PC-9 (cell line): ENCODE measurements around the gene LRRIQ3. TPM values are rescaled to one million over a fixed set of nuclear protein-coding genes. Genes with fewer than 3 reads are reported as not detected.
"Not testable (repeated sequence)": the region's sequence is repeated elsewhere in the genome, so short reads cannot be mapped to it uniquely, and the experiment has no call there.

Experiments
- BruUV-seq: library from RNA; stranded (reverse); fragments of 400-500 nt; replicated peaks from 2 replicates; lab custom pipeline; 2021; lab: Mats Ljungman, UMichigan
- CTCF ChIA-PET: fragments of 300-600 bp; sonication (Branson Sonifier 250); formaldehyde crosslinking; loops from one replicate; lab custom pipeline; 2022; ENCODE audit warnings: antibody characterized with exemption; lab: Charles Lee
- POLR2A ChIA-PET: fragments of 300-600 bp; sonication (Branson Sonifier 250); formaldehyde crosslinking; loops from one replicate; lab custom pipeline; 2022; ENCODE audit warnings: antibody characterized with exemption; ENCODE audit not compliant: unreplicated experiment; lab: Charles Lee
- DNase-seq, 2 experiments: peaks; one replicate each; pipeline versions ENCODE4 v3.0.0 to v3.0.0-alpha.2; 2015 to 2022; ENCODE audit warnings: mixed read lengths in 1 of 2
- H2AFZ ChIP-seq: fragments of 200-600 bp; sonication (generic); 2 replicates; pipeline ENCODE4 v1.8.1; 2017; ENCODE audit warnings: antibody characterized with exemption
- H3F3A ChIP-seq: fragments of 200-600 bp; sonication (generic); 2 replicates; pipeline ENCODE4 v1.8.1; 2017; ENCODE audit warnings: antibody characterized with exemption, mild to moderate bottlenecking, low read depth; ENCODE audit not compliant: insufficient read depth
- H3K27ac ChIP-seq: fragments of 200-600 bp; sonication (generic); 2 replicates; pipeline ENCODE4 v1.6.1; 2016; ENCODE audit warnings: mixed run types
- H3K27me3 ChIP-seq: fragments of 200-600 bp; sonication (generic); 2 replicates; pipeline ENCODE4 v1.6.1; 2016; ENCODE audit warnings: low read depth, mixed run types; ENCODE audit not compliant: insufficient read depth
- H3K36me3 ChIP-seq: fragments of 200-600 bp; sonication (generic); 2 replicates; pipeline ENCODE4 v1.6.1; 2016; ENCODE audit warnings: low read depth, mixed run types
- H3K4me1 ChIP-seq: fragments of 200-600 bp; sonication (generic); replicated peaks from 2 replicates; pipeline ENCODE4 v1.6.1; 2016; ENCODE audit warnings: mixed run types; ENCODE audit not compliant: insufficient read depth
- H3K4me2 ChIP-seq: fragments of 200-600 bp; sonication (generic); 2 replicates; pipeline ENCODE4 v1.6.1; 2017; ENCODE audit warnings: mixed run types
- H3K4me3 ChIP-seq: fragments of 200-600 bp; sonication (generic); 2 replicates; pipeline ENCODE4 v1.6.1; 2016; ENCODE audit warnings: mixed run types
- H3K79me2 ChIP-seq: fragments of 200-600 bp; sonication (generic); 2 replicates; pipeline ENCODE4 v1.6.1; 2017; ENCODE audit warnings: low read depth, mixed run types
- H3K9me2 ChIP-seq: fragments of 200-600 bp; sonication (generic); 2 replicates; pipeline ENCODE4 v1.8.1; 2017; ENCODE audit warnings: mild to moderate bottlenecking; ENCODE audit not compliant: insufficient read depth
- H3K9me3 ChIP-seq: fragments of 200-600 bp; sonication (generic); 2 replicates; pipeline ENCODE4 v1.8.1; 2016; ENCODE audit warnings: low read depth; ENCODE audit not compliant: insufficient read depth
- H4K20me1 ChIP-seq: fragments of 200-600 bp; sonication (generic); 2 replicates; pipeline ENCODE4 v1.8.1; 2017; ENCODE audit not compliant: insufficient read depth
- EZH2 ChIP-seq: fragments of 200-600 bp; sonication (generic); IDR thresholded peaks from 2 replicates; pipeline ENCODE4 v1.8.0; 2017; ENCODE audit warnings: antibody characterized with exemption, low read depth
- intact Hi-C: fragments of 100-400 bp; cut with micrococcal nuclease; formaldehyde crosslinking; loops from one replicate; pipeline ENCODE4 v1.10.0; 2022; ENCODE audit not compliant: unreplicated experiment
- total RNA-seq: library from RNA; stranded (reverse); gene quantifications from 2 replicates; pipeline ENCODE4 v1.2.3, GENCODE V29; 2021
- TF ChIP-seq, protein P1 (sequence below): fragments of 200-600 bp; sonication (generic); conservative IDR thresholded peaks from 2 replicates; pipeline ENCODE4 v1.6.1; 2017; ENCODE audit warnings: mixed run types, antibody characterized with exemption, mild to moderate bottlenecking, moderate library complexity

The LRRIQ3 gene
- total RNA-seq, 1 experiment from 2014 or later = 1.5 TPM

DNA sequence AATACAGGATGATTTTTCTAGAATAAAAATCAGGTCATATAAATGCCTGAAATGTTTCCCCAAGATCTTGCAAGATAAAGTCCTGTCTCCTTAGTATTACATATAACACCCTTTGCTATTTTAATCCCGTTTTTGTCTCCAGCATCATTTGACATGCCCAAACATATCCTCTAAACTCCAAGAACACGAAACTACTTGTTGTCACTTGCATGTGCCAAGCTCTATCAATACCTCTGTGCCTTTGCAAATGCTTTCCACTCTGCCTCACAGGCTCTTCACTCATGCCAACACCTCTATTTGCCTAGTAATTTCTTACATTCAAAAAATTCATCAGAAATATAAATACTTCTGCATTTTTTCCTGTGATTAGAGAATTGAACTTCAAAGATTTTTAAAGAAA, 37.9 kb downstream of the LRRIQ3 start:
- Histone ChIP-seq H3K79me2 (no peaks in the 10 kb centered on the region), H3K4me1 (no peaks in the 10 kb centered on the region), H2AFZ (no peak overlapping the region), H3K36me3 (no peaks in the 10 kb centered on the region), H3F3A (no peaks in the 10 kb centered on the region), H4K20me1 (no peaks in the 10 kb centered on the region), H3K4me2 (no peak overlapping the region), H3K9me3 (no peaks in the 10 kb centered on the region), H3K27me3 (no peaks in the 10 kb centered on the region), H3K9me2 (no peaks in the 10 kb centered on the region; the same call in 1 of the 2 replicates), H3K4me3 (no peak overlapping the region), H3K27ac (no peak overlapping the region)
- TF ChIP-seq EZH2 = no peak
- TF ChIP-seq, protein P1, sequence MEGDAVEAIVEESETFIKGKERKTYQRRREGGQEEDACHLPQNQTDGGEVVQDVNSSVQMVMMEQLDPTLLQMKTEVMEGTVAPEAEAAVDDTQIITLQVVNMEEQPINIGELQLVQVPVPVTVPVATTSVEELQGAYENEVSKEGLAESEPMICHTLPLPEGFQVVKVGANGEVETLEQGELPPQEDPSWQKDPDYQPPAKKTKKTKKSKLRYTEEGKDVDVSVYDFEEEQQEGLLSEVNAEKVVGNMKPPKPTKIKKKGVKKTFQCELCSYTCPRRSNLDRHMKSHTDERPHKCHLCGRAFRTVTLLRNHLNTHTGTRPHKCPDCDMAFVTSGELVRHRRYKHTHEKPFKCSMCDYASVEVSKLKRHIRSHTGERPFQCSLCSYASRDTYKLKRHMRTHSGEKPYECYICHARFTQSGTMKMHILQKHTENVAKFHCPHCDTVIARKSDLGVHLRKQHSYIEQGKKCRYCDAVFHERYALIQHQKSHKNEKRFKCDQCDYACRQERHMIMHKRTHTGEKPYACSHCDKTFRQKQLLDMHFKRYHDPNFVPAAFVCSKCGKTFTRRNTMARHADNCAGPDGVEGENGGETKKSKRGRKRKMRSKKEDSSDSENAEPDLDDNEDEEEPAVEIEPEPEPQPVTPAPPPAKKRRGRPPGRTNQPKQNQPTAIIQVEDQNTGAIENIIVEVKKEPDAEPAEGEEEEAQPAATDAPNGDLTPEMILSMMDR = no peak
- no TSS peak for BruUV-seq
- intact Hi-C loops = no loop called here
- no peak for DNase-seq
- POLR2A ChIA-PET = no interaction called here
- CTCF ChIA-PET = no interaction called here

DNA sequence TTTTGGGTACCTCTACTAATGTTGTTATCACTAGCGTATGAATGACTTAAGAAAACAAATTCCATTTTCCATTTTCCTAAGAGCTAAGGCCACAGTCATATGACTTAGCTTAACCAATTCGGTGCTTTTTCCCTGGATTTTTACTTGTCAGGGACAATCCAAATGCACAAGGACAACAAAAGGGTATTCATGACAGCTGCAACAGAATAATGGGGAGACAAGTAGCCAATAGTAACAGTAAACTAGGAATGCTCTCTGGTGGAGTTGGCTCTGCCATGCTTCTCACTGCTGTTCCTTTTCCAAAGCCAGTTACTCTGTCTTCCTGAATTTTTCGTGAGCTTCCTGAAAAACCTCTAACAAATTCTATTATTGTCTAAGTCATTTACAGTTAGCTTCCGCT, 52.9 kb downstream of the LRRIQ3 start:
- H3F3A ChIP-seq = no peaks in the 10 kb centered on the region
- intact Hi-C loops = no loop called here
- no peak overlapping the region for H3K27ac ChIP-seq
- no peaks in the 10 kb centered on the region for H4K20me1 ChIP-seq
- DNase-seq = no peak
- ChIA-PET CTCF (no interaction called here), POLR2A (no interaction called here)
- H2AFZ ChIP-seq = no peak overlapping the region; the same call in 1 of the 2 replicates
- no peaks in the 10 kb centered on the region for H3K4me1 ChIP-seq
- no peaks in the 10 kb centered on the region for H3K36me3 ChIP-seq
- H3K9me3 ChIP-seq = peaks cover 5% of the 10 kb centered on the region
- H3K4me2 ChIP-seq = no peak overlapping the region
- no peaks in the 10 kb centered on the region for H3K79me2 ChIP-seq
- TF ChIP-seq EZH2 = no peak
- TF ChIP-seq, protein P1 = no peak
- H3K27me3 ChIP-seq = no peaks in the 10 kb centered on the region
- no peaks in the 10 kb centered on the region for H3K9me2 ChIP-seq
- no TSS peak for BruUV-seq
- no peak overlapping the region for H3K4me3 ChIP-seq

DNA sequence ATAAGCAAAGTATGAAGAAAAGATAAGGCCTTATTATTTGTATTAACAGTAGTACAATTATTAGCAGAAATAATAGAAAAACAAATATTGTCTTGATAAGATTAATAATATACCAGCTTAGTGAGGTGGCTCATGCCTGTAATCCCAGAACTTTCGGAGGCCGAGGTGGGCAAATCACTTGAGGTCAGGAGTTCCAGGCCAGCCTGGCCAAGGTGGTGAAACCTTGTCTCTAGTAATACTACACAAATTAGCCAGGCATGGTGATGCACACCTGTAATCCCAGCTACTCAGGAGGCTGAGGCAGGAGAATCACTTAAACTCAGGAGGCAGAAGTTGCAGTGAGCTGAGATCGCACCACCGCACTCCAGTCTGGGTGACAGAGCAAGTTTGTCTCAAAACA, 80.6 kb downstream of the LRRIQ3 start:
- H3K27me3 ChIP-seq, intact Hi-C loops, H2AFZ ChIP-seq, CTCF ChIA-PET, H3K9me2 ChIP-seq, H3K4me2 ChIP-seq, BruUV-seq, H3K36me3 ChIP-seq, H4K20me1 ChIP-seq, H3K27ac ChIP-seq, H3K9me3 ChIP-seq, H3K4me3 ChIP-seq, H3K79me2 ChIP-seq, H3K4me1 ChIP-seq, H3F3A ChIP-seq, POLR2A ChIA-PET, DNase-seq: not testable (repeated sequence)

- H3K27me3 ChIP-seq = no peaks in the 10 kb centered on the region
- H3K4me3 ChIP-seq = no peak overlapping the region
- no peaks in the 10 kb centered on the region for H3K79me2 ChIP-seq
- intact Hi-C loops = no loop called here
- ChIA-PET CTCF (no interaction called here), POLR2A (no interaction called here)
- no peaks in the 10 kb centered on the region for H3F3A ChIP-seq
- H3K27ac ChIP-seq = no peak overlapping the region
- H3K9me2 ChIP-seq = no peaks in the 10 kb centered on the region
- no peak overlapping the region for H3K4me2 ChIP-seq
- H3K36me3 ChIP-seq = no peaks in the 10 kb centered on the region
- no peak for DNase-seq
- peak overlapping the region; percentile 26; the same call in 1 of the 2 replicates for H2AFZ ChIP-seq
- H3K9me3 ChIP-seq = no peaks in the 10 kb centered on the region
- H3K4me1 ChIP-seq = no peaks in the 10 kb centered on the region
- no TSS peak for BruUV-seq
- no peak for TF ChIP-seq EZH2
- TF ChIP-seq, protein P1 = no peak
- no peaks in the 10 kb centered on the region for H4K20me1 ChIP-seq
Measured at GRCh38 chr1:74113333-74113732, 84.6 kb downstream of the LRRIQ3 start.
